ENCODE data around the gene NRGN. TPM values are rescaled to one million over a fixed set of nuclear protein-coding genes. Genes with fewer than 3 reads are reported as not detected.

NRGN gene
- total RNA-seq, 2 donors from 2014 or later = 12.0 to 12.2 TPM

DNA sequence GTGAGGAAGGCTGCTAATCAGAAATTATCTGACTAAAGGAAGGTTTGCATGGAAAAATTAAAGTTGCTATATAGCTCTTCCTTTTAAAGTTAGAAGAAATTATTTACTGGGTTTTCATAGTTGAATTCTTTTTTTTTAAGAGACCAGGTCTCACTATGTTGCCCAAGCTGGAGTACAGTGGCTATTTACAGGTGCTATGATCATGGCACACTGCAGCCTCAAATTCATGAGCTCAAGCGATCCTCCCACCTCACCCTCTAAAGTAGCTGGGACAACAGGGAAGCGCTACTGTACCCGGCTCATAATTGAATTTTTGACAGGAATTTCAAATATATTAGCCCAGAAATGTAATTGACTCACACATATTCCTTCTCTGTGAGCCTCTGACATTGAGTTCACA is 56.6 kb downstream of the NRGN start:
- no peak overlapping the region for H3K27ac Mint-ChIP-seq
- DNase-seq (ENCODE audit: low spot score in 2 of 2) (no peak), ATAC-seq (no peak)
- H3K36me3 Mint-ChIP-seq = no peaks in the 10 kb centered on the region
- H3K9me3 Mint-ChIP-seq = no peaks in the 10 kb centered on the region

Other genes with a start within 250 kb of the NRGN start
- not detected for gene OR8B12, start 196.3 kb upstream of the NRGN start, total RNA-seq
- gene OR8A1, start 169.9 kb upstream of the NRGN start, total RNA-seq = not detected
- not detected for gene PANX3, start 128.5 kb upstream of the NRGN start, total RNA-seq
- 10 to 100 TPM; 29.4 to 33.2 TPM for gene TBRG1, start 117.1 kb upstream of the NRGN start, total RNA-seq
- gene SIAE, start 66.2 kb upstream of the NRGN start, total RNA-seq = 10 to 100 TPM in 1 of 2 donors, 1 to 10 TPM in 1; 7.6 to 12.3 TPM
- gene SPA17, start 66.0 kb upstream of the NRGN start, total RNA-seq = 1 to 10 TPM; 1.9 to 2.6 TPM
- gene VSIG2, start 12.3 kb downstream of the NRGN start, total RNA-seq = not detected
- gene ESAM, start 22.3 kb downstream of the NRGN start, total RNA-seq = 1 to 10 TPM in 1 of 2 donors, under 1 TPM in 1; 0.36 to 1.7 TPM
- gene MSANTD2, start 60.5 kb downstream of the NRGN start, total RNA-seq = 1 to 10 TPM; 3.6 to 8.4 TPM
- gene ROBO3, start 125.5 kb downstream of the NRGN start, total RNA-seq = 10 to 100 TPM; 18.0 to 24.4 TPM
- not detected for gene ROBO4, start 157.9 kb downstream of the NRGN start, total RNA-seq
- gene HEPN1, start 179.3 kb downstream of the NRGN start, total RNA-seq = not detected
- not detected for gene HEPACAM, start 196.1 kb downstream of the NRGN start, total RNA-seq
- 10 to 100 TPM in 1 of 2 donors, 1 to 10 TPM in 1; 5.3 to 15.5 TPM for gene CCDC15, start 214.3 kb downstream of the NRGN start, total RNA-seq

All from activated naive CD4-positive, alpha-beta T cell treated with anti-CD3 and anti-CD28 coated beads, Interleukin-2, amount 50 U/mL, for 72 hours (primary cell).